KBM-7 (cell line): ENCODE data around the gene DNPEP.

Experiments used
- DNase-seq: peaks from one replicate; pipeline ENCODE4 v3.0.0-alpha.2; 2015
- in situ Hi-C: fragments of 300-500 bp; cut with MboI; formaldehyde crosslinking; loops from 2 replicates; pipeline ENCODE4 v1.14.3; 2020; ENCODE audit warnings: low sequenced_read_pairs, low pct_unique_long_range_greater_than_20kb, mixed read lengths

DNPEP gene

GRCh38 chr2:219378163-219378851, 9.4 kb downstream of the DNPEP start:
- in situ Hi-C loops: no loop called here
- DNase-seq: no peak

- in situ Hi-C loops: no loop called here
- no peak for DNase-seq
Observed at GRCh38 chr2:219369447-219369861, 18.3 kb downstream of the DNPEP start.

GRCh38 chr2:219368690-219369191, 19.0 kb downstream of the DNPEP start:
- DNase-seq: no peak
- in situ Hi-C loops: no loop called here

GRCh38 chr2:219362524-219363164, 25.1 kb downstream of the DNPEP start:
- peak; percentile 16 for DNase-seq
- in situ Hi-C loops: no loop called here

GRCh38 chr2:219362072-219362471, 25.6 kb downstream of the DNPEP start:
- no peak for DNase-seq
- in situ Hi-C loops: no loop called here

- DNase-seq: no peak
- in situ Hi-C loops: no loop called here
Observed at GRCh38 chr2:219358170-219359075, 29.3 kb downstream of the DNPEP start.

- DNase-seq: peak; percentile 35
- in situ Hi-C loops: no loop called here
Observed at GRCh38 chr2:219356834-219357233, 30.9 kb downstream of the DNPEP start.

GRCh38 chr2:219354582-219354981, 33.1 kb downstream of the DNPEP start:
- no peak for DNase-seq
- in situ Hi-C loops: no loop called here

- no peak for DNase-seq
- in situ Hi-C loops: no loop called here
Observed at GRCh38 chr2:219353129-219353528, 34.6 kb downstream of the DNPEP start.

- in situ Hi-C loops: no loop called here
Observed at GRCh38 chr2:219352448-219353023, 35.2 kb downstream of the DNPEP start.

GRCh38 chr2:219350710-219351221, 36.9 kb downstream of the DNPEP start:
- in situ Hi-C loops: no loop called here
- no peak for DNase-seq

More at GRCh38 chr2:219352448-219353023, 35.2 kb downstream of the DNPEP start:
- peak; percentile 80 for DNase-seq

- in situ Hi-C loops: no loop called here
- no peak for DNase-seq
Observed at GRCh38 chr2:219350215-219350614, 37.5 kb downstream of the DNPEP start.

GRCh38 chr2:219344751-219345430, 42.8 kb downstream of the DNPEP start:
- peak; percentile 43 for DNase-seq
- in situ Hi-C loops: no loop called here

- in situ Hi-C loops: no loop called here
- no peak for DNase-seq
Observed at GRCh38 chr2:219335373-219335786, 52.3 kb downstream of the DNPEP start.

GRCh38 chr2:219334076-219334475, 53.6 kb downstream of the DNPEP start:
- in situ Hi-C loops: no loop called here
- DNase-seq: no peak

GRCh38 chr2:219332542-219332941, 55.2 kb downstream of the DNPEP start, which contains the start of gene RESP18:
TSS of gene RESP18 (minus strand) at chr2:219332744.
- no peak for DNase-seq
- in situ Hi-C loops: no loop called here

GRCh38 chr2:219331560-219332213, 56.0 kb downstream of the DNPEP start:
- no peak for DNase-seq
- in situ Hi-C loops: no loop called here

- DNase-seq: no peak
- in situ Hi-C loops: no loop called here
Observed at GRCh38 chr2:219327719-219328118, 60.0 kb downstream of the DNPEP start.
